ENCODE data around the gene CCDC152.
"Not testable (repeated sequence)": the region's sequence is repeated elsewhere in the genome, so short reads cannot be mapped to it uniquely, and the experiment has no call there.

The CCDC152 gene

GRCh38 chr5:42816546-42816945, 59.9 kb downstream of the CCDC152 start:
- DNase-seq, result not testable (repeated sequence)

GRCh38 chr5:42819745-42820144, 63.1 kb downstream of the CCDC152 start:
- DNase-seq, result no peak

- no peak for DNase-seq
Observed at GRCh38 chr5:42822548-42822947, 65.9 kb downstream of the CCDC152 start.

- DNase-seq, result no peak
Observed at GRCh38 chr5:42824347-42824976, 67.8 kb downstream of the CCDC152 start.

- no peak for DNase-seq
Observed at GRCh38 chr5:42825422-42826148, 69.0 kb downstream of the CCDC152 start.

- no peak for DNase-seq
Observed at GRCh38 chr5:42826757-42827515, 70.3 kb downstream of the CCDC152 start.

GRCh38 chr5:42828671-42829070, 72.1 kb downstream of the CCDC152 start:
- no peak for DNase-seq

GRCh38 chr5:42830924-42831323, 74.3 kb downstream of the CCDC152 start:
- DNase-seq, result no peak

GRCh38 chr5:42832060-42832459, 75.4 kb downstream of the CCDC152 start:
- no peak for DNase-seq

GRCh38 chr5:42836070-42836769, 79.6 kb downstream of the CCDC152 start:
- DNase-seq, result no peak

- no peak for DNase-seq
Observed at GRCh38 chr5:42837601-42838000, 81.0 kb downstream of the CCDC152 start.

GRCh38 chr5:42839196-42839595, 82.6 kb downstream of the CCDC152 start:
- DNase-seq, result no peak

GRCh38 chr5:42840269-42840668, 83.7 kb downstream of the CCDC152 start:
- DNase-seq, result no peak

GRCh38 chr5:42840842-42841567, 84.4 kb downstream of the CCDC152 start:
- DNase-seq, result no peak

GRCh38 chr5:42842921-42843641, 86.5 kb downstream of the CCDC152 start:
- DNase-seq, result no peak

GRCh38 chr5:42843675-42844292, 87.2 kb downstream of the CCDC152 start:
- DNase-seq, result no peak

GRCh38 chr5:42844408-42844807, 87.8 kb downstream of the CCDC152 start:
- not testable (repeated sequence) for DNase-seq

GRCh38 chr5:42848545-42848944, 91.9 kb downstream of the CCDC152 start:
- DNase-seq, result no peak

GRCh38 chr5:42851481-42851880, 94.9 kb downstream of the CCDC152 start:
- no peak for DNase-seq
